Measurements from ENCODE around the gene PRKN.

Gene PRKN

GRCh38 chr6:161403717-161404116 lies 1323.8 kb downstream of the PRKN start:
- Histone ChIP-seq H3K36me3 (ENCODE audit: control insufficient read depth in 2 of 2, insufficient read depth in 1 of 2, low read length in 2 of 2) (no peaks in the 10 kb centered on the region), H3K27ac (ENCODE audit: extremely low read depth, low read depth, low read length) (no peak overlapping the region), H3K9me3 (ENCODE audit: control insufficient read depth, insufficient read depth, low read depth, low read length) (no peaks in the 10 kb centered on the region), H3K4me3 (ENCODE audit: low read depth, low read length) (no peak overlapping the region), H3K4me1 (ENCODE audit: control insufficient read depth, insufficient read depth, low read length) (no peaks in the 10 kb centered on the region)
- ChIA-PET CTCF (interaction anchor here (0.7 to 3.1 kb wide), 3 partner anchors 10 to 95 kb away, joined by 3 to 9 read pairs (median 5); no protein-coding TSS in a partner anchor), POLR2A (no interaction called here)
- TF ChIP-seq MZF1 (tag by site-specific recombination; IDR thresholded peaks at IDR 0.05; ENCODE audit: borderline replicate concordance) (no peak), SETDB1 (IDR thresholded peaks at IDR 0.05; ENCODE audit: insufficient read length, low read length) (peak; percentile 35), HIC1 (tag by site-specific recombination; IDR thresholded peaks at IDR 0.05) (no peak), ZXDB (tag by site-specific recombination; IDR thresholded peaks at IDR 0.05) (no peak), ZNF266 (tag by site-specific recombination; IDR thresholded peaks at IDR 0.05; ENCODE audit: low read depth) (no peak), GLIS1 (tag by site-specific recombination; IDR thresholded peaks at IDR 0.05) (no peak), ZSCAN23 (tag by site-specific recombination; IDR thresholded peaks at IDR 0.05) (no peak), ZNF10 (tag by site-specific recombination; IDR thresholded peaks at IDR 0.05) (no peak)

- no peaks in the 10 kb centered on the region for H3K36me3 ChIP-seq (ENCODE audit: control insufficient read depth in 2 of 2, insufficient read depth in 1 of 2, low read length in 2 of 2)
- H3K4me1 ChIP-seq (ENCODE audit: control insufficient read depth, insufficient read depth, low read length) = no peaks in the 10 kb centered on the region
- ChIA-PET CTCF (interaction anchor here (0.7 to 3.1 kb wide), 4 partner anchors 8 to 249 kb away, joined by 3 to 9 read pairs (median 4); no protein-coding TSS in a partner anchor), POLR2A (no interaction called here)
- H3K9me3 ChIP-seq (ENCODE audit: control insufficient read depth, insufficient read depth, low read depth, low read length) = no peaks in the 10 kb centered on the region
- no peak overlapping the region for H3K4me3 ChIP-seq (ENCODE audit: low read depth, low read length)
- H3K27ac ChIP-seq (ENCODE audit: extremely low read depth, low read depth, low read length) = no peak overlapping the region
- TF ChIP-seq ZNF148 (tag by site-specific recombination; IDR thresholded peaks at IDR 0.05; ENCODE audit: borderline replicate concordance) (no peak), ZNF169 (tag by site-specific recombination; IDR thresholded peaks at IDR 0.05) (no peak), ZSCAN30 (tag by site-specific recombination; IDR thresholded peaks at IDR 0.05) (no peak)
Measured at GRCh38 chr6:161401587-161402309, 1325.8 kb downstream of the PRKN start.

DNA sequence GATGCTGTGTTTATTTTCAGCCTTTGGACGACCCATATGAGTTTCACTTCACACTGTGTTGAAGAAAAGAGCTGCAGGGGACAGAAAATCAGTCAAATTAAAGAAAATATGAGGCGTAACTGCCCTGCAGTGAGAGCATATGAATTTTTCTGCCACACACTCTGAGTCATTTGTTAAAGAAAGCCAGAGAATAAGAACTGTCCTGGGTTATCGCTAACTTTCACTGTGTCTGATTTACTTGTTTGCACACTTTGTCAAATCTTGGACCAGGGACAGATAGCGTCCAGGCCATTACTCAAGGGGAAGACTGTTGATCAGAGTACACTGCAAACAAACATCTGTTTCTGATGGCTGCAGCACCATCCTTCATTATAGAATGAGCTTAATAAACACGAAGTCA lies 1326.9 kb downstream of the PRKN start:
- no peak overlapping the region for H3K4me3 ChIP-seq (ENCODE audit: low read depth, low read length)
- no peak overlapping the region for H3K27ac ChIP-seq (ENCODE audit: extremely low read depth, low read depth, low read length)
- CTCF ChIA-PET = interaction anchor here (0.6 to 1.5 kb wide), 6 partner anchors 18 to 668 kb away, joined by 3 to 5 read pairs (median 3); no protein-coding TSS in a partner anchor
- no peaks in the 10 kb centered on the region for H3K4me1 ChIP-seq (ENCODE audit: control insufficient read depth, insufficient read depth, low read length)
- POLR2A ChIA-PET = no interaction called here
- no peaks in the 10 kb centered on the region for H3K36me3 ChIP-seq (ENCODE audit: control insufficient read depth in 2 of 2, insufficient read depth in 1 of 2, low read length in 2 of 2)
- H3K9me3 ChIP-seq (ENCODE audit: control insufficient read depth, insufficient read depth, low read depth, low read length) = no peaks in the 10 kb centered on the region
- TF ChIP-seq ZNF626 (tag by site-specific recombination; IDR thresholded peaks at IDR 0.05) (no peak), ZBTB17 (tag by site-specific recombination; IDR thresholded peaks at IDR 0.05) (no peak), ZNF223 (tag by site-specific recombination; IDR thresholded peaks at IDR 0.05) (no peak), SP3 (tag by site-specific recombination; IDR thresholded peaks at IDR 0.05) (no peak), ZNF624 (tag by site-specific recombination; IDR thresholded peaks at IDR 0.05) (no peak), ZNF529 (tag by site-specific recombination; IDR thresholded peaks at IDR 0.05; ENCODE audit: insufficient replicate concordance) (no peak), ZSCAN16 (tag by site-specific recombination; IDR thresholded peaks at IDR 0.05) (no peak), ZNF830 (tag by site-specific recombination; IDR thresholded peaks at IDR 0.05; ENCODE audit: low read depth) (no peak), ZNF596 (tag by site-specific recombination; IDR thresholded peaks at IDR 0.05) (no peak), ZNF174 (tag by site-specific recombination; IDR thresholded peaks at IDR 0.05) (no peak), ZNF561 (tag by site-specific recombination; IDR thresholded peaks at IDR 0.05; ENCODE audit: borderline replicate concordance) (no peak), ZNF266 (tag by site-specific recombination; IDR thresholded peaks at IDR 0.05; ENCODE audit: low read depth) (no peak)
- TF ChIP-seq, protein P1, sequence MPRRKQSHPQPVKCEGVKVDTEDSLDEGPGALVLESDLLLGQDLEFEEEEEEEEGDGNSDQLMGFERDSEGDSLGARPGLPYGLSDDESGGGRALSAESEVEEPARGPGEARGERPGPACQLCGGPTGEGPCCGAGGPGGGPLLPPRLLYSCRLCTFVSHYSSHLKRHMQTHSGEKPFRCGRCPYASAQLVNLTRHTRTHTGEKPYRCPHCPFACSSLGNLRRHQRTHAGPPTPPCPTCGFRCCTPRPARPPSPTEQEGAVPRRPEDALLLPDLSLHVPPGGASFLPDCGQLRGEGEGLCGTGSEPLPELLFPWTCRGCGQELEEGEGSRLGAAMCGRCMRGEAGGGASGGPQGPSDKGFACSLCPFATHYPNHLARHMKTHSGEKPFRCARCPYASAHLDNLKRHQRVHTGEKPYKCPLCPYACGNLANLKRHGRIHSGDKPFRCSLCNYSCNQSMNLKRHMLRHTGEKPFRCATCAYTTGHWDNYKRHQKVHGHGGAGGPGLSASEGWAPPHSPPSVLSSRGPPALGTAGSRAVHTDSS (tag by site-specific recombination; IDR thresholded peaks at IDR 0.05) = no peak
- TF ChIP-seq, protein P2, sequence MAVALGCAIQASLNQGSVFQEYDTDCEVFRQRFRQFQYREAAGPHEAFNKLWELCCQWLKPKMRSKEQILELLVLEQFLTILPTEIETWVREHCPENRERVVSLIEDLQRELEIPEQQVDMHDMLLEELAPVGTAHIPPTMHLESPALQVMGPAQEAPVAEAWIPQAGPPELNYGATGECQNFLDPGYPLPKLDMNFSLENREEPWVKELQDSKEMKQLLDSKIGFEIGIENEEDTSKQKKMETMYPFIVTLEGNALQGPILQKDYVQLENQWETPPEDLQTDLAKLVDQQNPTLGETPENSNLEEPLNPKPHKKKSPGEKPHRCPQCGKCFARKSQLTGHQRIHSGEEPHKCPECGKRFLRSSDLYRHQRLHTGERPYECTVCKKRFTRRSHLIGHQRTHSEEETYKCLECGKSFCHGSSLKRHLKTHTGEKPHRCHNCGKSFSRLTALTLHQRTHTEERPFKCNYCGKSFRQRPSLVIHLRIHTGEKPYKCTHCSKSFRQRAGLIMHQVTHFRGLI (tag by site-specific recombination; IDR thresholded peaks at IDR 0.05) = no peak
